ENCODE results near the gene NLRP11. TPM values are rescaled to one million over a fixed set of nuclear protein-coding genes. Genes with fewer than 3 reads are reported as not detected.

Gene NLRP11
- not detected for total RNA-seq

DNA sequence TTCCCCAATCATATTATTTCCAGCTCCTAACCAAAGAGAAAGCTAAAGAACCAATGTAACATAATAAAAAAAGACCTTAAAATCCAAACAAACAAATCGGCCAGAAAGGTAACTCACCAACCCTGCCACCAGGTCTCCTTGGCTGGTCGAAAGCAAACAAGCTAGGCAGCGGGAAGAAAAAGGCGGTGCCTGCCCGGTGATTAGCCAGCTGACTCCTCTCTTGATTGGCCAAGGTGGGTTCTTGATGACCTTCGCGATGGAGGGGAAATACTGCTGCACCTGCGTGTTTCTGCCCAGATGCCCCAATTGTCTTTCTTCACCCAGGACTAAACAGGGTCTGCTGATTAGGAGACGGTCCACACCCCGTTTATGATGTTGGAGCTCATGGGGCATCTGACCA is at the start of gene NLRP11:
Gene NLRP11, minus strand, starts transcription at position 154 of the 400 bp plus-strand sequence. CDS start 13,825 bp downstream, outside the sequence.
- no peak for ATAC-seq

DNA sequence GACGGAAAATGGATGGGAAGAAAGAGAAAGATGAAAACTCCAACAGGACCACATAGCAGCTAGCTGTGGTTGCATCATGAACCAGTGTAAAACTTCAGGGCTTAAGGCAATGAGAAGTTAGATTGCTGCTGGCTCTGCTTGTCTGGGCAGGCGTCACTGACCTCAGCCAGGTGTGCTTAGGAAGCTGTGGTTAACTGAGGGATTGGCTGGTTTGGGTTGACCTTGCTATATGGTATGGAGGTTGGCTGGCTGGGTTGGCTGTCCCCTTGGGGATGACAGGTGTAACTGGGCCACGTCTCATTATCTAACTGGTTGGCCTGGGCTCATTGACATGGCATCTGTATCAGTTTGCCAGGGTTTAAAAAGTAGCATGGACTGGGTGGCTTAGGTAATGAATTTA is 45.4 kb upstream of the NLRP11 start:
- ATAC-seq = no peak

DNA sequence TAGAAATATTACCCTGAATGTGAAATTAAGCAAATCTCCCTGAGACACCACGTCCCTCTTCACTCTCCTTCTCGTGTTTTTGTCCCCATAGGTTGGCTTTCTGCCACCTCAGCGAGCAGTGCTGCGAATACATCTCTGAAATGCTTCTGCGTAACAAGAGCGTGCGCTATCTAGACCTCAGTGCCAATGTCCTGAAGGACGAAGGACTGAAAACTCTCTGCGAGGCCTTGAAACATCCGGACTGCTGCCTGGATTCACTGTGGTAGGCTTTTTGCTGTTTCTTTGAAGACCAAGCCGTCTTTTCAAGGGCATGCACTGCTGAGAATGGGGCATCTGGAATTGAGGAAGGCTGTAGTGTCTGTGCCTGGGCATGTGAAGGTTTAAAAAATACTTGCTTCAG is 38.9 kb upstream of the NLRP11 start:
- ATAC-seq = no peak

DNA sequence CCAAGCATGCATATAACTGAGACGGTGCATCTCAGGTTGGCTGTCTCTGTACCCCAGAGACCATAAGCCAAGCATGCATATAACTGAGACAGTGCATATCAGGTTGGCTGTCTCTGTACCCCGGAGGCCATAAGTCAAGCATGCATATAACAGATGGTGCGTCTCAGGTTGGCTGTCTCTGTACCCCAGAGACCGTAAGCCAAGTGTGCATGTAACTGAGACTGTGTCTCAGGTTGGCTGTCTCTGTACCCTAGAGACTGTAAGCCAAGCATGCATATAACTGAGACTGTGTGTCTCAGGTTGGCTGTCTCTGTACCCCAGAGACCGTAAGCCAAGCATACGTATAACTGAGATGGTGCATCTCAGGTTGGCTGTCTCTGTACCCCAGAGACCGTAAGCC is 35.3 kb upstream of the NLRP11 start:
- no peak for ATAC-seq

GRCh38 chr19:55866521-55866920 is 34.7 kb upstream of the NLRP11 start:
- ATAC-seq = no peak

GRCh38 chr19:55858969-55859368 is 27.2 kb upstream of the NLRP11 start:
- ATAC-seq = no peak

GRCh38 chr19:55858401-55858800 is 26.6 kb upstream of the NLRP11 start:
- no peak for ATAC-seq

- no peak for ATAC-seq
Measured at GRCh38 chr19:55857974-55858373, 26.2 kb upstream of the NLRP11 start.

- no peak for ATAC-seq
Measured at GRCh38 chr19:55857149-55857548, 25.4 kb upstream of the NLRP11 start.

GRCh38 chr19:55855160-55855559 is 23.4 kb upstream of the NLRP11 start:
- no peak for ATAC-seq

DNA sequence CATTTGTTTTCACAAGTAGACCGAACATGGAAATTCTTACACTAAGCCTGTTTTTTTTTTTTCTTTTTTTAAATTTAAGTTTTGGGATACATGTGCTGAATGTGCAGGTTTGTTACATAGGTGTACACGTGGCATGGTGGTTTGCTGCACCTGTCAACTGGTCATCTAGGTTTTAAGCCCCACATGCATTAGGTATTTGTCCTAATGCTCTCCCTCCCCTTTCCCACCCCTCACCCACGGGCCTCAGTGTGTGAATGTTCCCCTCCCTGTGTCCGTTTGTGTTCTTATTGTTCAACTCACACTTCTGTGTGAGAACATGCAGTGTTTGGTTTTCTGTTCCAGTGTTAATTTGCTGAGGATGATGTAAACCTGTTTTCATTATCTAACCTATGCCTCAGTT is 7.1 kb upstream of the NLRP11 start:
- ATAC-seq = no peak

DNA sequence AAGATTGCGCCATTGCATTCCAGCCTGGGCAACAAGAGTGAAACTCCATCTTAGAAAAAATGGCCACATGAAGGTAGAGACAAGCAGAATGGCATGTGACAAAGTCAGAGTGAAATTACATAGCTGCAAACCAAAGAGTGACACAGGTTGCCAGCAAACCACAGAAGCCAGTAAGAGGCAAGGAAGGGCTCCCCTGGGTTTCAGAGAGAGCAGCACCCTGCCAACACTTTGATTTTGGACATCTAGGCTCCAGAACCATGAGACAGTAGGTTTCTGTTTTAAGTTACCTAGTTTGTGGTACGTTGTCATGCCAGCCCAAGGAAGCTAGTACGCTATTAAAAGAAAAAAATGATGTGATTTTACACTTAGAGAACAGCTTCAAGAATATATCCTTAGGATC is 6.5 kb upstream of the NLRP11 start:
- ATAC-seq = no peak

GRCh38 chr19:55836340-55836739 is 4.5 kb upstream of the NLRP11 start, which contains the start of gene NLRP4:
Gene NLRP4, plus strand, starts transcription at chr19:55836540. Its CDS starts 15,541 bp downstream, at chr19:55852081.
- no peak for ATAC-seq

DNA sequence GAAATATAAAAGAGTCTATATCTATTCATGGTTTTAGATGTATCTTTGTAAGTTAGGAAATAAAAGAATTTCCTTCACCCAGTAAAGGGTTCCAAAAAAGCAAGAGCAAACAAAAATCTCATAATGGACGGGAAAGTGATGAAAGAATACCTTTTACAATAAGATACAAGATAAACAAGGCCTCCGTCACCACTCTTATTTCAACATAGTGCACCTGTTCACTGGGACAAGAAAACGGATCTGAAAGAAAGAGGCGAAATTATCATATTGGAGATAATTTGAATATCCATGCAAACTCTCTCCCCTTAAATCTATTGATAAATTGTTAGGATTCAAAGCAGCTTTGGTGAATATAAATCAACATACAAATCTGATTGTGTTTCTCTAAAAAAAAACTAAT is 877 bp upstream of the NLRP11 start:
- no peak for ATAC-seq

GRCh38 chr19:55830656-55831055 is 1.1 kb downstream of the NLRP11 start:
- no peak for ATAC-seq

DNA sequence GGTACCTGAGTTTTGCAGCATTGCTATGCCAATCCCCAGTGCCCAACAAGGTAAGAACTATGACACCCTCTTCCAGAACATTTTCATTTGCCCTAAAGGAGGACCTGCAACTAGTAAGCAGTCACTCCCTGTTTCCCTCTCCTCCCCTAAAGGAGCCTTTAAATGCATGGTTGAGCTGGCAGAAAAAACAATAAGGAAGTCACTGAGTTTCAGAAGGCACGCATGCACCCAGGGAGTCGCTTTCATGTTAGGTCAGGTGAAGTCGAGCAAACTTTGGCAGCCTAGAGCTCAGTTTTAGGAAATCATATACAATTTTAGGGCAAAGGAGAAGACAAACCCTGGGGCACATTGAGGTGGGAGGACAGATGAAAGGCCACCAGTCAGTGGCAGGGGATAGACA is 11.8 kb downstream of the NLRP11 start:
- ATAC-seq = no peak

DNA sequence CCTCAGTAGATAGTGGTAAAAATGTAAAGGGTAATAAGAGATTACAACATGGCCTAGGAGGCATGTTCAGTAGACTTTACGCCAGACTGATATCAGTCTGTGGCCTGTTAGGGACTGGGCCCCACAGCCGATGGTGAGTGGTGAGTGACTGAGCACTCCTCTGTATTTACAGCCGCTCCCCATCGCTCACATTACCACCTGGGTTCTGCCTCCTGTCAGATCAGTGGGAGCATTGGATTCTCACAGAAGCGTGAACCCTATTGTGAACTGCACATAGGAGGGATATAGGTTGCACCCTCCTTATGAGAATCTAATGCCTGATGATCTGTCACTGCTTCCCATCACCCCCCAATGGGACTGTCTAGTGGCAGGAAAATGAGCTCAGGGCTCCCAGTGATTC is 17.9 kb downstream of the NLRP11 start:
- no peak for ATAC-seq

- no peak for ATAC-seq
Measured at GRCh38 chr19:55812449-55812848, 19.4 kb downstream of the NLRP11 start.

DNA sequence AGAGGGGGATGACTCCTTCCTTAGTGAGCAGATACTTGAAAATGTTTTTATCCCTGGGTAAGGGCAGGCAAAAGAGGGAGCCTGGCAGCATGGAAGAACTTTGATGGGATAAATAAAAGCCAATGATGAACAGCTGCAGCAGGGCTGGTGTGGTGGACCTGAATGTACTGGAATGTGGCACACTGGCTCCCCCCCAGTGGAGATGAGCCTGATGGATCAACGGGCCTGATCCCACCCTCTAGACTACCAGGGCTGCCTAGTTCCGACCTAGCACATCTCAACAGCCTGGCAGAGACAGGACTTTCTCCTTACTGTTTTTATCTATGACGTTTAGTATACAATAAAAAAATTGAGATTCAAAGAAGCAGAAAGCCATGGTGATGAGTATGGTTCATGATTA is 20.5 kb downstream of the NLRP11 start:
- no peak for ATAC-seq

DNA sequence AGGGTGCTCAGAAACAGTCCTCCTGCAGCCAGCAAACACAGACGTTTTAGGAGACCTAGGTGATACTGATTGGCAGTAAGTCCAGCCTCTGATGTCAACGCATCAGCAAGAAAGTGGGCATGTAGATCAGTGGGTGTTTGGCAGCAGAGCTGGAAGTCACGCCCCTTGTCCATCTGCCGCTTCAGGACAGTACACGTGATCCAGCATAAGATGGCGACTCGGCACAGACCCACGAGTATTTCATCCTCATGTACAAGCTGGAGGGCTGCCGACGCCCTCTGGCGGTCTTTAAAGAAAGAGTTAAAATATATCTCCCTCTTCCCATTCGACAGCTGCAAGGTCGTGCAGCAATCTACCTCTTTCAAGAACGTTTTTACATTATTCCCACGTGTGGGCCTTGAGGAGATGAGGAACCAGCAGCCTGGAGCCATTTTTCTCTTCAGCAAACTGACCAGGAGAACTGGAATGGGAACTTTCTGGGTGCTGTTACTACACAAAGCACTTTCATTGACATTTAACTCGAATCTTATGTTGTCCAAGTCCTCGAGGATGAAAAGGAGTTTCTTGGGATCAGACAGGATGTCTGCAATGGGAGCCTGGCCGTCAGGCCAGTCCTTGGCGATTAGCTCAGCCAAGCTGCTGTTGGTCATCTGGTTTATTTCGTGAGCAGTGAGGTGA is 22.3 kb downstream of the NLRP11 start:
- ATAC-seq = peak; percentile 23

GRCh38 chr19:55802281-55802680 is 29.5 kb downstream of the NLRP11 start:
- no peak for ATAC-seq

DNA sequence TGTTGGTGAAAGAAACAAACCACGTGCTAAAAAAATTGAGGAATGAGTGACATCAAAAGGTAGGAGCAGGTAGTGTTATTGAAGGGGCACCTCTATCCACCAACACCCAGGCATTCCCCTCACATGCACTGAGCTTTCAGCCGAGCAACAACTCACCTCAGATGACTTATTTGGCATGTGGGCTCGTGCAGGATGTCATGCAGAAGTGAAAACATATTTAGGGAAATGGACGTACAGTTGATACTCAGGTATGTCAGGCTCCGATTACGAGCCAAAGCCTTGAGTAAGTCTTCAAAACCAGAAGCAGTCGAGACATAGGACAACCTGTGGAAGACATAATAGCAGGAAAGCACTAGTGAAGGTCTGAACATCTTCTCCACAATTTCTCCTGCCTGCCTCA is 30.4 kb downstream of the NLRP11 start:
- ATAC-seq = no peak

GRCh38 chr19:55795021-55795420 is 36.8 kb downstream of the NLRP11 start:
- ATAC-seq = no peak

GRCh38 chr19:55781112-55781511 is 50.7 kb downstream of the NLRP11 start:
- no peak for ATAC-seq

GRCh38 chr19:55778331-55778730 is 53.5 kb downstream of the NLRP11 start:
- no peak for ATAC-seq
